ENCODE data around the gene FAHD2A. TPM values are rescaled to one million over a fixed set of nuclear protein-coding genes. Genes with fewer than 3 reads are reported as not detected.
A peak's percentile ranks its signal among the peaks of the same experiment; 100 is the strongest.

Gene FAHD2A
- total RNA-seq, 4 donors from 2014 or later: 4.4 to 62.4 (median 27.1) TPM

- intact Hi-C loops (cut with DNase I; ENCODE audit: low total_unique reads): no loop called here
- peak in 1 of 2 donors; percentile 3 for DNase-seq
- H3K9me3 ChIP-seq: no peaks in the 10 kb centered on the region
Observed at GRCh38 chr2:95359501-95359930, 43.0 kb upstream of the FAHD2A start.

GRCh38 chr2:95361216-95361980, 41.1 kb upstream of the FAHD2A start:
- H3K27ac ChIP-seq: no peak overlapping the region
- H3K4me3 ChIP-seq: no peak overlapping the region
- no peak for TF ChIP-seq POLR2A (IDR thresholded peaks at IDR 0.05)
- TF ChIP-seq CTCF (IDR thresholded peaks at IDR 0.05): no peak
- no peak for DNase-seq
- intact Hi-C loops (cut with DNase I; ENCODE audit: low total_unique reads): no loop called here
- no peaks in the 10 kb centered on the region for H3K36me3 ChIP-seq
- no peaks in the 10 kb centered on the region for H3K27me3 ChIP-seq
- H3K9me3 ChIP-seq: no peaks in the 10 kb centered on the region
- H3K4me1 ChIP-seq: no peaks in the 10 kb centered on the region

More at GRCh38 chr2:95359501-95359930, 43.0 kb upstream of the FAHD2A start:
- no peaks in the 10 kb centered on the region for H3K4me1 ChIP-seq
- no peak for TF ChIP-seq POLR2A (IDR thresholded peaks at IDR 0.05)
- no peak for TF ChIP-seq CTCF (IDR thresholded peaks at IDR 0.05)
- H3K27me3 ChIP-seq: no peaks in the 10 kb centered on the region
- no peak overlapping the region for H3K27ac ChIP-seq
- no peak overlapping the region for H3K4me3 ChIP-seq
- H3K36me3 ChIP-seq: no peaks in the 10 kb centered on the region

- H3K27ac ChIP-seq: no peak overlapping the region
- H3K27me3 ChIP-seq: no peaks in the 10 kb centered on the region
- no peaks in the 10 kb centered on the region for H3K9me3 ChIP-seq
- no peak for DNase-seq
- no peaks in the 10 kb centered on the region for H3K4me1 ChIP-seq
- intact Hi-C loops (cut with DNase I; ENCODE audit: low total_unique reads): no loop called here
- TF ChIP-seq CTCF (IDR thresholded peaks at IDR 0.05): no peak
- TF ChIP-seq POLR2A (IDR thresholded peaks at IDR 0.05): no peak
- no peak overlapping the region for H3K4me3 ChIP-seq
- no peaks in the 10 kb centered on the region for H3K36me3 ChIP-seq
Observed at GRCh38 chr2:95362486-95362885, 40.0 kb upstream of the FAHD2A start.

- H3K4me3 ChIP-seq: no peak overlapping the region
- DNase-seq: peak in 1 of 2 donors; percentile 1
- H3K27ac ChIP-seq: no peak overlapping the region
- intact Hi-C loops (cut with DNase I; ENCODE audit: low total_unique reads): no loop called here
- H3K36me3 ChIP-seq: no peaks in the 10 kb centered on the region
- no peaks in the 10 kb centered on the region for H3K9me3 ChIP-seq
- TF ChIP-seq CTCF (IDR thresholded peaks at IDR 0.05) (no peak), POLR2A (IDR thresholded peaks at IDR 0.05) (no peak)
- H3K4me1 ChIP-seq: no peaks in the 10 kb centered on the region
- no peaks in the 10 kb centered on the region for H3K27me3 ChIP-seq
Observed at GRCh38 chr2:95366514-95366913, 36.0 kb upstream of the FAHD2A start.

GRCh38 chr2:95372216-95372829, 30.2 kb upstream of the FAHD2A start:
- TF ChIP-seq CTCF (IDR thresholded peaks at IDR 0.05): no peak
- no peak for TF ChIP-seq POLR2A (IDR thresholded peaks at IDR 0.05)
- Histone ChIP-seq H3K4me1 (no peaks in the 10 kb centered on the region), H3K27me3 (no peaks in the 10 kb centered on the region), H3K4me3 (no peak overlapping the region), H3K27ac (no peak overlapping the region), H3K36me3 (no peaks in the 10 kb centered on the region), H3K9me3 (no peaks in the 10 kb centered on the region)
- peak in 1 of 2 donors; percentile 5 for DNase-seq
- intact Hi-C loops (cut with DNase I; ENCODE audit: low total_unique reads): no loop called here
